Fibroblast of pulmonary artery (primary cell): Measurements from ENCODE around the gene SMAD4.

ENCODE experiments used
- DNase-seq: peaks from one replicate; pipeline ENCODE4 v3.0.0-alpha.2; 2010; ENCODE audit warnings: low read depth
- H3K4me3 ChIP-seq: replicated peaks from 2 replicates; pipeline ENCODE4 v1.5.1; 2011; ENCODE audit warnings: low read depth, mild to moderate bottlenecking, control low read depth, low read length, moderate library complexity
- CTCF ChIP-seq: IDR thresholded peaks from 2 replicates; pipeline ENCODE4 v1.5.1; 2011; ENCODE audit warnings: mild to moderate bottlenecking, control low read depth, low read length, inconsistent platforms; ENCODE audit errors: missing control alignments

The SMAD4 gene

GRCh38 chr18:51021226-51021965 lies 8.6 kb upstream of the SMAD4 start:
- DNase-seq: no peak
- no peak for TF ChIP-seq CTCF
- no peak overlapping the region for H3K4me3 ChIP-seq

GRCh38 chr18:51025512-51025911 lies 4.5 kb upstream of the SMAD4 start:
- H3K4me3 ChIP-seq: no peak overlapping the region
- no peak for TF ChIP-seq CTCF
- DNase-seq: no peak

- no peak overlapping the region for H3K4me3 ChIP-seq
- no peak for DNase-seq
- no peak for TF ChIP-seq CTCF
These were observed 1.7 kb upstream of the SMAD4 start for GRCh38 chr18:51028201-51028805.

GRCh38 chr18:51029378-51029693 lies 677 bp upstream of the SMAD4 start:
- no peak for TF ChIP-seq CTCF
- peak overlapping the region; percentile 91 for H3K4me3 ChIP-seq
- no peak for DNase-seq

GRCh38 chr18:51030537-51031258 lies 685 bp downstream of the SMAD4 start:
- DNase-seq: peak; percentile 45
- no peak for TF ChIP-seq CTCF
- H3K4me3 ChIP-seq: peak overlapping the region; percentile 91

GRCh38 chr18:51032193-51032592 lies 2.2 kb downstream of the SMAD4 start:
- peak overlapping the region; percentile 91 for H3K4me3 ChIP-seq
- no peak for DNase-seq
- TF ChIP-seq CTCF: no peak
